Astrocyte (in vitro differentiated cells and primary cell): ENCODE results near the gene NRG3. TPM values are rescaled to one million over a fixed set of nuclear protein-coding genes. Genes with fewer than 3 reads are reported as not detected.

Experiments used
- DNase-seq: peaks from one replicate; pipeline ENCODE4 v3.0.0-alpha.2; 2010; ENCODE audit warnings: low read depth
- FAIRE-seq: peaks from 2 replicates; lab custom pipeline; 2011; peaks lifted over from hg19 to GRCh38; lab: Jason Lieb, UNC
- H2AFZ ChIP-seq: 2 replicates; pipeline ENCODE4 v1.6.0; 2012; ENCODE audit warnings: low read depth, low read length, inconsistent platforms
- H3K27ac ChIP-seq: 2 replicates; pipeline ENCODE4 v1.5.1; 2011; ENCODE audit warnings: low read depth, low read length, inconsistent platforms
- H3K27me3 ChIP-seq: 2 replicates; pipeline ENCODE4 v1.6.0; 2011; ENCODE audit warnings: low read length, inconsistent platforms; ENCODE audit not compliant: insufficient read depth
- H3K36me3 ChIP-seq: 2 replicates; pipeline ENCODE4 v1.5.1; 2011; ENCODE audit warnings: low read length, inconsistent platforms; ENCODE audit not compliant: insufficient read depth
- H3K4me1 ChIP-seq: 2 replicates; pipeline ENCODE4 v1.5.1; 2011; ENCODE audit warnings: low read length, inconsistent platforms; ENCODE audit not compliant: insufficient read depth
- H3K4me2 ChIP-seq: 2 replicates; pipeline ENCODE4 v1.6.0; 2012; ENCODE audit warnings: low read length, inconsistent platforms
- H3K4me3 ChIP-seq: 2 replicates; pipeline ENCODE4 v1.5.1; 2011; ENCODE audit warnings: low read depth, mild to moderate bottlenecking, low read length, inconsistent platforms; ENCODE audit not compliant: insufficient read depth
- H3K79me2 ChIP-seq: 2 replicates; pipeline ENCODE4 v1.6.0; 2012; ENCODE audit warnings: mild to moderate bottlenecking, low read length, inconsistent platforms; ENCODE audit not compliant: insufficient read depth
- H3K9ac ChIP-seq: 2 replicates; pipeline ENCODE4 v1.6.0; 2012; ENCODE audit warnings: mild to moderate bottlenecking, low read length, inconsistent platforms
- H3K9me3 ChIP-seq: 2 replicates; pipeline ENCODE4 v1.5.1; 2012; ENCODE audit warnings: low read depth, mild to moderate bottlenecking, low read length, inconsistent platforms; ENCODE audit not compliant: insufficient read depth
- H4K20me1 ChIP-seq: 2 replicates; pipeline ENCODE4 v1.6.0; 2012; ENCODE audit warnings: low read length, inconsistent platforms; ENCODE audit not compliant: insufficient read depth
- H3K27ac Mint-ChIP-seq: one replicate; pipeline ENCODE4 v1.8.0; 2021; ENCODE audit warnings: mild to moderate bottlenecking, mixed read lengths; ENCODE audit not compliant: unreplicated experiment
- H3K27me3 Mint-ChIP-seq: one replicate; pipeline ENCODE4 v1.8.0; 2021; ENCODE audit warnings: low read depth, mixed read lengths; ENCODE audit not compliant: unreplicated experiment
- H3K36me3 Mint-ChIP-seq: one replicate; pipeline ENCODE4 v1.8.0; 2021; ENCODE audit warnings: low read depth, mixed read lengths; ENCODE audit not compliant: unreplicated experiment
- H3K4me1 Mint-ChIP-seq: one replicate; pipeline ENCODE4 v1.8.0; 2021; ENCODE audit warnings: low read depth, mixed read lengths; ENCODE audit not compliant: unreplicated experiment
- H3K4me3 Mint-ChIP-seq: one replicate; pipeline ENCODE4 v1.8.0; 2021; ENCODE audit warnings: mild to moderate bottlenecking, moderate library complexity, mixed read lengths; ENCODE audit not compliant: unreplicated experiment
- H3K9me3 Mint-ChIP-seq: one replicate; pipeline ENCODE4 v1.8.0; 2021; ENCODE audit warnings: mild to moderate bottlenecking, mixed read lengths; ENCODE audit not compliant: unreplicated experiment
- CTCF ChIP-seq: IDR thresholded peaks from 2 replicates; pipeline ENCODE4 v1.5.1; 2011; ENCODE audit warnings: low read depth, mild to moderate bottlenecking, inconsistent platforms, low read length, moderate library complexity; ENCODE audit not compliant: insufficient read depth
- EZH2 ChIP-seq: IDR thresholded peaks from 2 replicates; pipeline ENCODE4 v1.6.1; 2012; ENCODE audit warnings: mild to moderate bottlenecking, low read length, inconsistent platforms; ENCODE audit not compliant: insufficient read depth
- total RNA-seq: library from RNA; stranded (reverse); gene quantifications from 2 replicates; pipeline ENCODE4 v1.2.1, GENCODE V29; 2021

Gene NRG3
- total RNA-seq, 1 donor from 2014 or later: 2.1 TPM

DNA sequence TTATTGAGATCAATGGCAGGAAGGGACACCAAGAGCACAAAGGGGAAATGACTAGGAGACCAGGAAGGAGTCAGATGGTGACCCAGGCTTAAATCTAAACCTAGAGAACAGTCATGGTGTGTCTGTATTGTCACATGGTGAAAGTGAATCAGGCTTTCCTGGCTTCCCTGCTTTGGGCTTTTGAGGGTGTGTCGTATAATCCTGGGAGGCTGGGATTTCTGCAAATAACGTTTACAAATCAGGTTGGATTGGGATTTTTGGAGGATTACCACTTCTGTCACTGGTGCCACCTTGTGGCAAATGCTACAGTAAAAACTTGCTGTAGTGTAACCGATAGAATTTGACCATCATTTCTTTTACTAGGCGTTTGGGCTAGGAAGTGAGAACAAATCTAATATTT lies 502.6 kb downstream of the NRG3 start:
- FAIRE-seq (no peak), DNase-seq (no peak)
- Histone ChIP-seq H4K20me1 (no peaks in the 10 kb centered on the region), H3K27me3 (no peaks in the 10 kb centered on the region), H3K4me3 (no peak overlapping the region), H3K4me1 (no peaks in the 10 kb centered on the region), H3K9ac (no peak overlapping the region), H3K27ac (no peak overlapping the region), H3K9me3 (no peaks in the 10 kb centered on the region), H2AFZ (no peak overlapping the region), H3K4me2 (peak overlapping the region; percentile 38), H3K79me2 (no peaks in the 10 kb centered on the region), H3K36me3 (no peaks in the 10 kb centered on the region)
- no peak overlapping the region for H3K4me3 Mint-ChIP-seq
- H3K36me3 Mint-ChIP-seq: no peaks in the 10 kb centered on the region
- peaks cover 3% of the 10 kb centered on the region for H3K9me3 Mint-ChIP-seq
- TF ChIP-seq CTCF: peak; percentile 29
- no peak for TF ChIP-seq EZH2
- H3K4me1 Mint-ChIP-seq: peaks cover 5% of the 10 kb centered on the region
- H3K27me3 Mint-ChIP-seq: no peaks in the 10 kb centered on the region
- H3K27ac Mint-ChIP-seq: no peak overlapping the region

- Histone ChIP-seq H3K4me2 (peak overlapping the region; percentile 38), H3K27me3 (no peaks in the 10 kb centered on the region), H3K79me2 (no peaks in the 10 kb centered on the region), H3K36me3 (no peaks in the 10 kb centered on the region), H2AFZ (peak overlapping the region; percentile 50), H3K27ac (no peak overlapping the region), H4K20me1 (no peaks in the 10 kb centered on the region), H3K4me1 (no peaks in the 10 kb centered on the region), H3K9ac (no peak overlapping the region), H3K4me3 (no peak overlapping the region), H3K9me3 (no peaks in the 10 kb centered on the region)
- FAIRE-seq (no peak), DNase-seq (peak; percentile 31)
- TF ChIP-seq EZH2 (no peak), CTCF (no peak)
- peaks cover 5% of the 10 kb centered on the region for H3K4me1 Mint-ChIP-seq
- no peak overlapping the region for H3K27ac Mint-ChIP-seq
- H3K27me3 Mint-ChIP-seq: no peaks in the 10 kb centered on the region
- peaks cover 3% of the 10 kb centered on the region for H3K9me3 Mint-ChIP-seq
- H3K4me3 Mint-ChIP-seq: no peak overlapping the region
- H3K36me3 Mint-ChIP-seq: no peaks in the 10 kb centered on the region
Measured at GRCh38 chr10:82378146-82378545, 503.2 kb downstream of the NRG3 start.

DNA sequence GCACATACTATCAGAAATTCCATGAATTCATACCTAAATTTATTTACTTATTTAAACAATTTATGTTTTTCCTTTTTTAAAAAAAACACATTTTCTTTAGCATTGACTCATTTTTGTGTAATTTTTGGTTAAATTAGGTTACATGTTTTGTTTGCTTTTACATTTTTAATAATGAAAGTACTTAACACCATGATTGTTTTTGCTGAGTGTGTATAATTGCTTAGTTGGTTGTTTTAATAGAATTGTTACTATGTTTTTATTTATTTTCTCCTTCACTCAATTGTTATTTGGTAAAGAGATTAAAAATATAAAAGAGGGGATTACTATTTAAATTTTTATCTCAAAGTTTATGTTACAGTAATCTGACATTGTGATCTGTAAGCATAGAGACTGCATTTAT lies 508.4 kb downstream of the NRG3 start:
- Histone ChIP-seq H3K27me3 (no peaks in the 10 kb centered on the region), H3K36me3 (no peaks in the 10 kb centered on the region), H3K4me1 (no peaks in the 10 kb centered on the region), H2AFZ (no peak overlapping the region), H3K79me2 (no peaks in the 10 kb centered on the region), H3K4me2 (no peak overlapping the region), H3K4me3 (no peak overlapping the region), H3K27ac (no peak overlapping the region), H4K20me1 (no peaks in the 10 kb centered on the region), H3K9ac (no peak overlapping the region), H3K9me3 (no peaks in the 10 kb centered on the region)
- no peak for DNase-seq
- no peak for TF ChIP-seq CTCF
- no peak for TF ChIP-seq EZH2
- Mint-ChIP-seq H3K9me3 (no peaks in the 10 kb centered on the region), H3K27ac (no peak overlapping the region), H3K4me1 (no peaks in the 10 kb centered on the region), H3K36me3 (no peaks in the 10 kb centered on the region), H3K27me3 (no peaks in the 10 kb centered on the region), H3K4me3 (no peak overlapping the region)
- FAIRE-seq: no peak
